B cell (primary cell): ENCODE data around the gene THBS3. TPM values are rescaled to one million over a fixed set of nuclear protein-coding genes. Genes with fewer than 3 reads are reported as not detected.

Experiments used
- ATAC-seq: fragments of 200-7000 bp; cut with Tn5 transposase; one replicate; pipeline ENCODE4 v1.10.0; 2021; ENCODE audit warnings: low read depth, mild to moderate bottlenecking, moderate number of reproducible peaks, moderate library complexity
- CTCF ChIA-PET: fragments of 350-600 bp; sonication (Branson Sonifier 250); formaldehyde crosslinking; loops from one replicate; lab custom pipeline; 2021; ENCODE audit warnings: antibody characterized with exemption, inconsistent platforms; lab: Charles Lee
- POLR2A ChIA-PET: fragments of 350-600 bp; sonication (Branson Sonifier 250); formaldehyde crosslinking; loops from one replicate; lab custom pipeline; 2021; ENCODE audit warnings: antibody characterized with exemption; lab: Charles Lee
- DNase-seq: peaks from one replicate; pipeline ENCODE4 v3.0.0; 2013
- H2AFZ ChIP-seq: 2 replicates; pipeline ENCODE4 v1.6.1; 2012; ENCODE audit warnings: mild to moderate bottlenecking, low read depth, low read length; ENCODE audit not compliant: insufficient read depth, poor library complexity, severe bottlenecking
- H3K27ac ChIP-seq, 2 donors: 1 replicate in 1 of 2; 2 replicates in 1 of 2; pipeline ENCODE4 v1.5.1; 2012 to 2013; ENCODE audit warnings: low read length in 2 of 2, mild to moderate bottlenecking in 2 of 2, moderate library complexity in 1 of 2
- H3K27me3 ChIP-seq, 4 experiments: fragments of 200-600 bp in 1 of 4; sonication (generic) in 1 of 4; replicated peaks in 1 of 4; 1 replicate in 2 of 4; 2 replicates in 2 of 4; pipeline versions ENCODE4 v1.6.1 to v1.7.0; 2013 to 2016; ENCODE audit warnings: low read length in 3 of 4, mild to moderate bottlenecking in 2 of 4, mixed read lengths in 1 of 4, moderate library complexity in 1 of 4; ENCODE audit not compliant: insufficient read depth in 4 of 4, control insufficient read depth in 3 of 4; ENCODE audit errors: control extremely low read depth in 1 of 4
- H3K36me3 ChIP-seq, 2 experiments: replicated peaks in 1 of 2; 1 replicate in 1 of 2; 2 replicates in 1 of 2; pipeline versions ENCODE4 v1.6.1 to v1.7.1; 2013; ENCODE audit warnings: low read length in 1 of 2; ENCODE audit not compliant: insufficient read depth in 2 of 2, control insufficient read depth in 1 of 2; ENCODE audit errors: control extremely low read depth in 1 of 2, extremely low read depth in 1 of 2
- H3K4me1 ChIP-seq, 2 donors: fragments of 200-600 bp in 1 of 2; sonication (generic) in 1 of 2; 1 replicate in 1 of 2; 2 replicates in 1 of 2; pipeline versions ENCODE4 v1.5.1 to v1.6.1; 2013 to 2017; ENCODE audit warnings: low read length in 2 of 2; ENCODE audit not compliant: control insufficient read depth in 2 of 2, insufficient read depth in 2 of 2
- H3K4me2 ChIP-seq: replicated peaks from 2 replicates; pipeline ENCODE3; 2012; ENCODE audit warnings: mild to moderate bottlenecking, low read depth, low read length; ENCODE audit not compliant: poor library complexity, severe bottlenecking
- H3K4me3 ChIP-seq, 5 experiments: fragments of 200-600 bp in 1 of 5; sonication (generic) in 1 of 5; 1 replicate in 3 of 5; 2 replicates in 2 of 5; pipeline versions ENCODE4 v1.5.1 to v1.7.0; 2011 to 2016; ENCODE audit warnings: low read length in 4 of 5, mild to moderate bottlenecking in 4 of 5, low read depth in 2 of 5, control low read depth in 1 of 5, moderate library complexity in 1 of 5; ENCODE audit not compliant: insufficient read depth in 1 of 5; ENCODE audit errors: control extremely low read depth in 1 of 5, extremely low read depth in 1 of 5
- H3K79me2 ChIP-seq: fragments of 200-600 bp; sonication (generic); one replicate; pipeline ENCODE4 v1.6.0; 2016; ENCODE audit warnings: low read length; ENCODE audit not compliant: control insufficient read depth, insufficient read depth
- H3K9ac ChIP-seq: fragments of 200-600 bp; sonication (generic); 2 replicates; pipeline ENCODE4 v1.6.1; 2017; ENCODE audit warnings: mild to moderate bottlenecking, low read length, moderate library complexity
- H3K9me3 ChIP-seq, 3 donors: one replicate each; pipeline versions ENCODE4 v1.6.1 to v1.7.1; 2013; ENCODE audit warnings: low read length in 2 of 3; ENCODE audit not compliant: control insufficient read depth in 2 of 3, insufficient read depth in 1 of 3; ENCODE audit errors: control extremely low read depth in 1 of 3
- H4K20me1 ChIP-seq: 2 replicates; pipeline ENCODE4 v1.6.0; 2012; ENCODE audit warnings: mild to moderate bottlenecking, low read length; ENCODE audit not compliant: insufficient read depth, control insufficient read depth, poor library complexity, severe bottlenecking
- H3K27ac Mint-ChIP-seq: one replicate; pipeline ENCODE4 v1.8.0; 2021; ENCODE audit warnings: mixed read lengths
- H3K27me3 Mint-ChIP-seq: one replicate; pipeline ENCODE4 v1.8.0; 2021; ENCODE audit warnings: mixed read lengths
- H3K4me1 Mint-ChIP-seq: one replicate; pipeline ENCODE4 v1.8.0; 2021; ENCODE audit warnings: mixed read lengths
- H3K4me3 Mint-ChIP-seq: one replicate; pipeline ENCODE4 v1.8.0; 2021; ENCODE audit warnings: mixed read lengths
- H3K9me3 Mint-ChIP-seq: one replicate; pipeline ENCODE4 v1.8.0; 2022; ENCODE audit warnings: mixed read lengths; ENCODE audit not compliant: insufficient read depth
- CTCF ChIP-seq: fragments of 200-600 bp; IDR thresholded peaks from one replicate; pipeline ENCODE4 v1.8.0; 2022; ENCODE audit warnings: antibody characterized with exemption, mild to moderate bottlenecking
- EZH2 ChIP-seq: IDR thresholded peaks from 2 replicates; pipeline ENCODE4 v1.6.1; 2012; ENCODE audit warnings: borderline replicate concordance, low read depth, mild to moderate bottlenecking, moderate library complexity, low read length; ENCODE audit not compliant: insufficient read depth, poor library complexity, severe bottlenecking
- WGBS: methylation state at CpG from one replicate; pipeline ENCODE4 v1.1.5; 2013; ENCODE audit warnings: missing lambda C conversion rate; ENCODE audit not compliant: insufficient coverage; 5-methylcytosine and 5-hydroxymethylcytosine counted together
- intact Hi-C: fragments of 100-400 bp; cut with micrococcal nuclease; formaldehyde crosslinking; loops from one replicate; pipeline ENCODE4 v1.10.0; 2022
- polyA plus RNA-seq: library from polyadenylated mRNA; depleted of rRNA; stranded (reverse); fragments of >200 nt; gene quantifications from 2 replicates; pipeline ENCODE4 v1.2.3, GENCODE V29; 2012
- total RNA-seq, 2 donors: library from RNA; stranded (reverse); fragments of 120-200 nt in 1 of 2; gene quantifications; 1 replicate in 1 of 2; 2 replicates in 1 of 2; pipeline versions ENCODE4 v1.2.3 to v1.2.4, GENCODE V29; 2013 to 2022

Gene THBS3
- total and polyA plus RNA-seq, 2 donors (not counting 1 experiment from before 2014, with no cell fraction given), result 28.0 to 28.6 TPM

GRCh38 chr1:155178441-155179111 lies 29.1 kb downstream of the THBS3 start:
- no peaks in the 10 kb centered on the region for H4K20me1 ChIP-seq
- peaks cover 23% of the 10 kb centered on the region for H3K4me1 Mint-ChIP-seq
- TF ChIP-seq EZH2, result no peak
- TF ChIP-seq CTCF, result no peak
- H3K27me3 Mint-ChIP-seq, result no peaks in the 10 kb centered on the region
- H3K36me3 ChIP-seq, result no peaks in the 10 kb centered on the region
- H3K9ac ChIP-seq, result no peak overlapping the region
- DNase-seq (peak; percentile 16), ATAC-seq (no peak)
- peaks cover 13 to 21% of the 10 kb centered on the region in 2 donors for H3K4me1 ChIP-seq
- ChIA-PET POLR2A (interaction anchor here (0.6 kb wide), 1 partner anchor 767 kb away, joined by 5 read pairs; no protein-coding TSS in a partner anchor), CTCF (interaction anchor here (0.6 to 12.7 kb wide), 8 partner anchors 9 to 73 kb away, joined by 3 to 196 read pairs (median 6); no protein-coding TSS in a partner anchor)
- H3K27me3 ChIP-seq, result no peaks in the 10 kb centered on the region
- no peak overlapping the region for H3K4me3 Mint-ChIP-seq
- H3K9me3 ChIP-seq, result no peaks in the 10 kb centered on the region
- H3K79me2 ChIP-seq, result peaks cover 4% of the 10 kb centered on the region
- H3K4me3 ChIP-seq, result no peak overlapping the region
- intact Hi-C loops, result no loop called here
- H3K4me2 ChIP-seq, result no peak overlapping the region
- WGBS, result 89% methylated on average over 22 of the region's 30 CpGs
- no peak overlapping the region for H2AFZ ChIP-seq
- no peak overlapping the region for H3K27ac ChIP-seq
- H3K9me3 Mint-ChIP-seq, result no peaks in the 10 kb centered on the region
- H3K27ac Mint-ChIP-seq, result no peak overlapping the region

- 99% methylated on average over 9 of the region's 9 CpGs for WGBS
- H3K4me2 ChIP-seq, result no peak overlapping the region
- no peaks in the 10 kb centered on the region for H3K9me3 Mint-ChIP-seq
Observed at GRCh38 chr1:155177918-155178281, 29.8 kb downstream of the THBS3 start.

More at GRCh38 chr1:155177918-155178281, 29.8 kb downstream of the THBS3 start:
- Histone ChIP-seq H3K4me1 (peaks cover 16 to 24% of the 10 kb centered on the region in 2 donors), H3K27ac (no peak overlapping the region), H3K9ac (no peak overlapping the region), H2AFZ (no peak overlapping the region), H4K20me1 (no peaks in the 10 kb centered on the region), H3K79me2 (peaks cover 10% of the 10 kb centered on the region), H3K36me3 (no peaks in the 10 kb centered on the region), H3K27me3 (no peaks in the 10 kb centered on the region), H3K9me3 (no peaks in the 10 kb centered on the region), H3K4me3 (no peak overlapping the region)
- ChIA-PET POLR2A (interaction anchor here (0.6 to 1.1 kb wide), 2 partner anchors 16 to 768 kb away, joined by 5 to 8 read pairs; no protein-coding TSS in a partner anchor), CTCF (interaction anchor here (0.5 to 12.7 kb wide), 16 partner anchors 8 to 408 kb away, joined by 3 to 196 read pairs (median 6); partner anchors contain the start of genes MTX1 and THBS3)
- DNase-seq, result peak; percentile 16
- Mint-ChIP-seq H3K27me3 (no peaks in the 10 kb centered on the region), H3K27ac (no peak overlapping the region), H3K4me1 (peaks cover 26% of the 10 kb centered on the region), H3K4me3 (no peak overlapping the region)
- ATAC-seq, result no peak
- TF ChIP-seq CTCF (no peak), EZH2 (no peak)
- intact Hi-C loops, result loop anchor here (2.0 kb wide), 1 partner anchor 15 kb away; no protein-coding TSS in a partner anchor
